ENCODE measurements around the gene NME9.

Gene NME9

GRCh38 chr3:138282836-138283235 is 46.8 kb downstream of the NME9 start:
- no peak for DNase-seq (ENCODE audit: low read depth, low spot score)

GRCh38 chr3:138281561-138281960 is 48.1 kb downstream of the NME9 start:
- no peak for DNase-seq (ENCODE audit: low read depth, low spot score)

GRCh38 chr3:138271189-138271794 is 58.4 kb downstream of the NME9 start:
- DNase-seq (ENCODE audit: low read depth, low spot score) = no peak

- no peak for DNase-seq (ENCODE audit: low read depth, low spot score)
These were observed 59.4 kb downstream of the NME9 start for GRCh38 chr3:138270245-138270644.

GRCh38 chr3:138267083-138267482 is 62.6 kb downstream of the NME9 start:
- DNase-seq (ENCODE audit: low read depth, low spot score) = no peak

GRCh38 chr3:138265745-138266144 is 63.9 kb downstream of the NME9 start:
- no peak for DNase-seq (ENCODE audit: low read depth, low spot score)

- DNase-seq (ENCODE audit: low read depth, low spot score) = no peak
These were observed 66.5 kb downstream of the NME9 start for GRCh38 chr3:138263104-138263503.

- no peak for DNase-seq (ENCODE audit: low read depth, low spot score)
These were observed 69.0 kb downstream of the NME9 start for GRCh38 chr3:138260611-138261010.

- DNase-seq (ENCODE audit: low read depth, low spot score) = no peak
These were observed 70.5 kb downstream of the NME9 start for GRCh38 chr3:138259126-138259525.

GRCh38 chr3:138257986-138258385 is 71.7 kb downstream of the NME9 start:
- DNase-seq (ENCODE audit: low read depth, low spot score) = no peak

GRCh38 chr3:138256022-138256421 is 73.6 kb downstream of the NME9 start:
- no peak for DNase-seq (ENCODE audit: low read depth, low spot score)

GRCh38 chr3:138254216-138254615 is 75.4 kb downstream of the NME9 start:
- no peak for DNase-seq (ENCODE audit: low read depth, low spot score)

GRCh38 chr3:138253609-138254008 is 76.0 kb downstream of the NME9 start:
- DNase-seq (ENCODE audit: low read depth, low spot score) = no peak

Measured in activated CD4-positive, CD25-positive, alpha-beta regulatory T cell treated with anti-CD3 and anti-CD28 coated beads, Interleukin-2, amount 50 U/mL, for 16 hours (primary cell).